Neural crest cell (in vitro differentiated cells): Measurements from ENCODE around the gene DIP2B. TPM values are rescaled to one million over a fixed set of nuclear protein-coding genes. Genes with fewer than 3 reads are reported as not detected.

Experiments
- DNase-seq: peaks from one replicate; pipeline ENCODE4 v3.0.0; 2021; ENCODE audit warnings: low read depth, mixed read lengths, low spot score
- H3K27ac Mint-ChIP-seq: one replicate; pipeline ENCODE4 v1.8.0; 2021; ENCODE audit warnings: mild to moderate bottlenecking, mixed read lengths; ENCODE audit not compliant: unreplicated experiment
- H3K27me3 Mint-ChIP-seq: 2 replicates; pipeline ENCODE4 v1.8.0; 2021; ENCODE audit warnings: low read depth, mild to moderate bottlenecking, mixed read lengths
- H3K36me3 Mint-ChIP-seq: 2 replicates; pipeline ENCODE4 v1.8.0; 2021; ENCODE audit warnings: low read depth, mild to moderate bottlenecking, mixed read lengths
- H3K4me1 Mint-ChIP-seq: 2 replicates; pipeline ENCODE4 v1.8.0; 2021; ENCODE audit warnings: mixed read lengths
- H3K4me3 Mint-ChIP-seq: one replicate; pipeline ENCODE4 v1.8.0; 2021; ENCODE audit warnings: mild to moderate bottlenecking, mixed read lengths
- H3K9me3 Mint-ChIP-seq: 2 replicates; pipeline ENCODE4 v1.8.0; 2021; ENCODE audit warnings: mixed read lengths
- CTCF ChIP-seq: fragments of 200-600 bp; sonication (generic); conservative IDR thresholded peaks from 2 replicates; pipeline ENCODE4 v1.5.0; 2021; ENCODE audit warnings: antibody characterized with exemption, mild to moderate bottlenecking
- total RNA-seq: library from RNA; stranded (reverse); gene quantifications from 2 replicates; pipeline ENCODE4 v1.2.1, GENCODE V29; 2021

DIP2B gene
- total RNA-seq, 1 donor from 2014 or later, result 39.4 TPM

DNA sequence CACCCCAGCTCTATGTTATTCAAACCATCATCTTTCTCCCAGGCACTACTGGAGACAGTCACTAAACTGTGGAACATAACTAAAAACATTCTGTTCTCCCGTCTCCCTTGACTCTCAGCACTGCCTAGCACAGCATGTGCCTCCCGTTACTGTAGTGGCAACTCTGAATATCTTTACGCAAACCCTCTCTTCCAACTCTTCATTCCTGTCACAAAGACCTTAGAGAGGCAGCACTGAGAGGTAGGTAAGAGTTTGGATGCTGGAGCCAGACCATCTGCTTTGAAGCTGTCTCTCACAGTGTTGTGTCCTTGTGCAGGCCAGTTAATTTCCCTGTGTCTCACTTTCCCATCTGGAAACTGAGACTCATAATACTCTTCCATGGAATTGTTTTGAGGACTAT is 108.1 kb downstream of the DIP2B start:
- Mint-ChIP-seq H3K27me3 (no peaks in the 10 kb centered on the region), H3K27ac (no peak overlapping the region), H3K4me3 (no peak overlapping the region), H3K36me3 (no peaks in the 10 kb centered on the region), H3K9me3 (no peaks in the 10 kb centered on the region), H3K4me1 (peaks cover 5% of the 10 kb centered on the region)
- DNase-seq, result no peak
- TF ChIP-seq CTCF, result no peak

GRCh38 chr12:50613463-50613862 is 108.7 kb downstream of the DIP2B start:
- no peak for TF ChIP-seq CTCF
- no peak for DNase-seq
- no peaks in the 10 kb centered on the region for H3K9me3 Mint-ChIP-seq
- no peak overlapping the region for H3K4me3 Mint-ChIP-seq
- H3K4me1 Mint-ChIP-seq, result peaks cover 5% of the 10 kb centered on the region
- H3K27me3 Mint-ChIP-seq, result no peaks in the 10 kb centered on the region
- no peak overlapping the region for H3K27ac Mint-ChIP-seq
- no peaks in the 10 kb centered on the region for H3K36me3 Mint-ChIP-seq

DNA sequence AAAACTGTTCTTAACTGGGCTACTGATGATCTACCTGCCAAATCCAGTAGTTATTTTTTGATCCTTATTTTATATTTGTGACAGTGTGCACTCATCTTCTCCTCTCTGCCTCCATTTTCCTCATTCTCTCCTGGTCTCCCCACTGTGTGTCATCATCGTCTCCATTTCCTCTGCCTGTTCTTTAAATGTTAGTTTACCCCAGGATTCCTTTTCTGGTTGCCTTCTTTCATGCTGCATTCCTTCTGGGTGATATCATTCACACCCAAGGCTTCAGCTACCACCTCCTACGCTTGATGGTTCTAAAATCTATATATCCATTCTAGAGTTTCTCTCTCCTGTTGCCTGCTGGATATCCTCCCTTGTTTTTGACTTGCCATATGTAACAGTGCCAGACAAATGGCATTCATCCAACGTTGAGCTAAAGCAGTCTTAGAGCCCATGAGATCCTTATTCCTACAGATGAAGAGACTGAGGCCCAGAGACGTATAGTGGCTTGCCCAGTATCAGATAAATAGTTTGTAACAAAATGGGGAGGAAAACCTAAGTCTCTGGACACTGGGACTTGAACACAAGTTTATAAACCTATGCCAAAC is 109.5 kb downstream of the DIP2B start:
- no peaks in the 10 kb centered on the region for H3K9me3 Mint-ChIP-seq
- no peak for DNase-seq
- peaks cover 10% of the 10 kb centered on the region for H3K4me1 Mint-ChIP-seq
- no peak for TF ChIP-seq CTCF
- no peak overlapping the region for H3K4me3 Mint-ChIP-seq
- no peaks in the 10 kb centered on the region for H3K27me3 Mint-ChIP-seq
- no peaks in the 10 kb centered on the region for H3K36me3 Mint-ChIP-seq
- no peak overlapping the region for H3K27ac Mint-ChIP-seq

GRCh38 chr12:50615145-50615906 is 110.5 kb downstream of the DIP2B start:
- Mint-ChIP-seq H3K4me3 (no peak overlapping the region), H3K9me3 (no peaks in the 10 kb centered on the region), H3K27me3 (no peaks in the 10 kb centered on the region), H3K4me1 (peaks cover 18% of the 10 kb centered on the region), H3K36me3 (no peaks in the 10 kb centered on the region), H3K27ac (no peak overlapping the region)
- TF ChIP-seq CTCF, result no peak
- DNase-seq, result no peak

GRCh38 chr12:50615907-50616296 is 111.1 kb downstream of the DIP2B start:
- Mint-ChIP-seq H3K27me3 (no peaks in the 10 kb centered on the region), H3K36me3 (no peaks in the 10 kb centered on the region), H3K27ac (no peak overlapping the region), H3K4me3 (no peak overlapping the region), H3K9me3 (no peaks in the 10 kb centered on the region), H3K4me1 (peaks cover 23% of the 10 kb centered on the region)
- TF ChIP-seq CTCF, result no peak
- DNase-seq, result no peak
